HepG2 (cell line): ENCODE results near the gene RFC2. TPM values are rescaled to one million over a fixed set of nuclear protein-coding genes. Genes with fewer than 3 reads are reported as not detected.
"Not testable (repeated sequence)": the region's sequence is repeated elsewhere in the genome, so short reads cannot be mapped to it uniquely, and the experiment has no call there.

ENCODE experiments used
- ATAC-seq: fragments of 200-7000 bp; cut with Tn5 transposase; 3 replicates; pipeline ENCODE4 v1.9.1; 2020; ENCODE audit warnings: mild to moderate bottlenecking, moderate library complexity
- BruUV-seq: library from RNA; stranded (reverse); fragments of 400-500 nt; replicated peaks from 2 replicates; lab custom pipeline; 2021; lab: Mats Ljungman, UMichigan
- CTCF ChIA-PET: fragments of 300-600 bp; formaldehyde crosslinking; extraction: SDS; loops from one replicate; lab custom pipeline; 2021; ENCODE audit warnings: low total read pairs, inconsistent platforms, low intra/inter-chr PET ratio; lab: Yijun Ruan, JAX
- POLR2A ChIA-PET: fragments of 350-600 bp; sonication (Branson Sonifier 250); formaldehyde crosslinking; loops from one replicate; lab custom pipeline; 2020; ENCODE audit warnings: antibody characterized with exemption, inconsistent platforms; lab: Yijun Ruan, JAX
- DNase-seq: peaks from one replicate; pipeline ENCODE4 v3.0.0-alpha.2; 2015; ENCODE audit warnings: low spot score
- FAIRE-seq: peaks from 3 replicates; lab custom pipeline; 2011; peaks lifted over from hg19 to GRCh38; lab: Jason Lieb, UNC
- H2AFZ ChIP-seq: one replicate; pipeline ENCODE4 v1.6.1; 2011; ENCODE audit warnings: low read length, inconsistent platforms
- H3K27ac ChIP-seq: fragments of 300-600 bp; 3 replicates; pipeline ENCODE4 v1.8.0; 2011; ENCODE audit warnings: mixed run types, mild to moderate bottlenecking, mixed read lengths, low read length, inconsistent platforms; ENCODE audit not compliant: insufficient read depth; ENCODE audit errors: extremely low read length
- H3K27me3 ChIP-seq, 2 experiments: fragments of 200-600 bp in 1 of 2; 2 replicates in 1 of 2; 3 replicates in 1 of 2; pipeline versions ENCODE4 v1.6.0 to v1.8.0; 2011; ENCODE audit warnings: low read length in 2 of 2, mild to moderate bottlenecking in 2 of 2, moderate library complexity in 2 of 2, inconsistent platforms in 1 of 2; ENCODE audit not compliant: insufficient read depth in 2 of 2, control insufficient read depth in 1 of 2
- H3K36me3 ChIP-seq, 2 experiments: fragments of 200-600 bp in 1 of 2; replicated peaks in 1 of 2; 2 replicates in 1 of 2; 3 replicates in 1 of 2; pipeline versions ENCODE4 v1.5.1 to v1.8.0; 2011; ENCODE audit warnings: low read length in 2 of 2, inconsistent platforms in 1 of 2; ENCODE audit not compliant: insufficient read depth in 2 of 2, control insufficient read depth in 1 of 2
- H3K4me1 ChIP-seq: 2 replicates; pipeline ENCODE4 v1.5.1; 2012; ENCODE audit warnings: low read length, inconsistent platforms; ENCODE audit not compliant: insufficient read depth
- H3K4me2 ChIP-seq: 2 replicates; pipeline ENCODE4 v1.6.0; 2011; ENCODE audit warnings: low read depth, low read length, inconsistent platforms
- H3K4me3 ChIP-seq, 3 experiments: fragments of 200-600 bp in 1 of 3; sonication (generic), shearing (Covaris generic) in 1 of 3; replicated peaks in 1 of 3; 2 replicates each; pipeline ENCODE4 v1.5.1; 2011 to 2016; ENCODE audit warnings: low read length in 3 of 3, inconsistent platforms in 2 of 3, low read depth in 2 of 3, mild to moderate bottlenecking in 2 of 3, control low read depth in 1 of 3, mixed read lengths in 1 of 3; ENCODE audit not compliant: insufficient read depth in 1 of 3
- H3K79me2 ChIP-seq: one replicate; pipeline ENCODE4 v1.6.1; 2011; ENCODE audit warnings: low read length, inconsistent platforms; ENCODE audit not compliant: insufficient read depth
- H3K9ac ChIP-seq: 2 replicates; pipeline ENCODE4 v1.6.0; 2011; ENCODE audit warnings: mild to moderate bottlenecking, low read depth, low read length, inconsistent platforms; ENCODE audit not compliant: insufficient read depth
- H3K9me3 ChIP-seq: 2 replicates; pipeline ENCODE4 v1.5.1; 2012; ENCODE audit warnings: mild to moderate bottlenecking, low read length
- H4K20me1 ChIP-seq: 2 replicates; pipeline ENCODE4 v1.6.0; 2011; ENCODE audit warnings: inconsistent platforms, mild to moderate bottlenecking, low read length, moderate library complexity; ENCODE audit not compliant: insufficient read depth
- MTA1 ChIP-seq: sonication (generic); formaldehyde crosslinking; IDR thresholded peaks from 2 replicates; pipeline ENCODE4 v1.4.0; 2020; ENCODE audit warnings: missing genetic modification reagents, mild to moderate bottlenecking, borderline replicate concordance
- NONO ChIP-seq, 2 experiments: fragments of 450-650 bp in 1 of 2; sonication (generic) in 1 of 2; formaldehyde crosslinking in 1 of 2; IDR thresholded peaks in 1 of 2; conservative IDR thresholded peaks in 1 of 2; 2 replicates each; pipeline versions ENCODE4 v1.6.1 to v1.8.0; 2017 to 2022; ENCODE audit warnings: mild to moderate bottlenecking in 1 of 2, missing genetic modification reagents in 1 of 2, moderate library complexity in 1 of 2
- NR2F1 ChIP-seq, 2 experiments: fragments of 450-650 bp in 1 of 2; formaldehyde crosslinking in 1 of 2; IDR thresholded peaks; 2 replicates each; pipeline versions ENCODE4 v1.5.0 to v1.6.1; 2016 to 2020; ENCODE audit warnings: mild to moderate bottlenecking in 1 of 2, missing compliant biosample characterization in 1 of 2, missing genetic modification reagents in 1 of 2, moderate library complexity in 1 of 2
- NR2F2 ChIP-seq: IDR thresholded peaks from 2 replicates; pipeline ENCODE4 v1.6.1; 2012; ENCODE audit warnings: low read depth, inconsistent platforms, borderline replicate concordance
- NR2F6 ChIP-seq, 2 experiments: IDR thresholded peaks; 2 replicates each; pipeline ENCODE4 v1.6.1; 2016; ENCODE audit warnings: antibody characterized with exemption in 1 of 2, mild to moderate bottlenecking in 1 of 2
- ONECUT2 ChIP-seq: sonication (generic); formaldehyde crosslinking; IDR thresholded peaks from 2 replicates; pipeline ENCODE4 v1.4.0; 2020; ENCODE audit warnings: missing genetic modification reagents
- PHF21A ChIP-seq: sonication (generic); formaldehyde crosslinking; IDR thresholded peaks from 2 replicates; pipeline ENCODE4 v1.5.0; 2020; ENCODE audit warnings: mild to moderate bottlenecking, missing genetic modification reagents
- PITX1 ChIP-seq: sonication (generic); formaldehyde crosslinking; IDR thresholded peaks from 2 replicates; pipeline ENCODE4 v1.5.1; 2020; ENCODE audit warnings: mild to moderate bottlenecking, missing genetic modification reagents
- RARA ChIP-seq: IDR thresholded peaks from 2 replicates; pipeline ENCODE4 v1.6.1; 2016; ENCODE audit warnings: missing genetic modification reagents, missing compliant biosample characterization
- RXRA ChIP-seq: sonication (generic); formaldehyde crosslinking; IDR thresholded peaks from 2 replicates; pipeline ENCODE4 v1.5.1; 2020; ENCODE audit warnings: missing genetic modification reagents
- SKI ChIP-seq: fragments of 450-650 bp; IDR thresholded peaks from one replicate; pipeline ENCODE4 v1.6.1; 2018; ENCODE audit warnings: mild to moderate bottlenecking; ENCODE audit not compliant: partially characterized antibody
- TEAD3 ChIP-seq: optimal IDR thresholded peaks from 2 replicates; pipeline ENCODE3; 2016; ENCODE audit warnings: borderline replicate concordance
- ZBTB38 ChIP-seq: sonication (generic); formaldehyde crosslinking; IDR thresholded peaks from 2 replicates; pipeline ENCODE4 v1.5.1; 2020; ENCODE audit warnings: mild to moderate bottlenecking, missing genetic modification reagents
- ZMYM3 ChIP-seq: sonication (generic); formaldehyde crosslinking; IDR thresholded peaks from 2 replicates; pipeline ENCODE4 v1.5.1; 2020; ENCODE audit warnings: mild to moderate bottlenecking, missing genetic modification reagents
- ZNF556 ChIP-seq: sonication (generic); formaldehyde crosslinking; IDR thresholded peaks from 2 replicates; pipeline ENCODE4 v1.4.0; 2020; ENCODE audit warnings: mild to moderate bottlenecking, missing genetic modification reagents, borderline replicate concordance
- WGBS: methylation state at CpG from one replicate; pipeline ENCODE4 v1.1.6; 2017; ENCODE audit warnings: low lambda C conversion rate; 5-methylcytosine and 5-hydroxymethylcytosine counted together
- in situ Hi-C: cut with HindIII; loops from 2 replicates; pipeline ENCODE4 v1.10.0; 2017; ENCODE audit warnings: low pct_unique_long_range_greater_than_20kb; ENCODE audit not compliant: extremely low pct_ligation_motif_present
- intact Hi-C: fragments of 100-400 bp; cut with micrococcal nuclease; formaldehyde crosslinking; loops from one replicate; pipeline ENCODE4 v1.10.0; 2022; ENCODE audit not compliant: unreplicated experiment
- polyA plus RNA-seq, 8 experiments: library from polyadenylated mRNA; depleted of rRNA in 3 of 8; stranded (reverse) in 7 of 8; unstranded in 1 of 8; fragments of >200 nt; fragmentation: Illumina TruSeq in 4 of 8; extraction: Trizol in 4 of 8; gene quantifications; 2 replicates each; pipeline versions ENCODE4 v1.2.1 to v1.2.3, GENCODE V29; 2011 to 2016; ENCODE audit warnings: low read depth in 4 of 8, missing spikeins in 1 of 8, mixed read lengths in 1 of 8; ENCODE audit not compliant: insufficient read depth in 1 of 8
- total RNA-seq, 5 experiments: library from RNA; depleted of rRNA; stranded (reverse); fragments of >200 nt; fragmentation: Illumina TruSeq; extraction: Trizol; gene quantifications; 2 replicates each; pipeline ENCODE4 v1.2.3, GENCODE V29; 2016; ENCODE audit warnings: low read depth in 1 of 5
- TF ChIP-seq, protein P1 (sequence below): sonication (generic); formaldehyde crosslinking; IDR thresholded peaks from 2 replicates; pipeline ENCODE4 v1.4.0; 2020; ENCODE audit warnings: missing genetic modification reagents, mild to moderate bottlenecking, borderline replicate concordance
- TF ChIP-seq, protein P2 (sequence below): sonication (generic); formaldehyde crosslinking; IDR thresholded peaks from 2 replicates; pipeline ENCODE4 v1.5.1; 2020; ENCODE audit warnings: mild to moderate bottlenecking, missing genetic modification reagents, moderate library complexity

The RFC2 gene
- total and polyA plus RNA-seq, 2 of the 13 experiments (the other 11 are each of a cell fraction or from before 2014, with no cell fraction given) = 14.6 to 43.5 TPM

DNA sequence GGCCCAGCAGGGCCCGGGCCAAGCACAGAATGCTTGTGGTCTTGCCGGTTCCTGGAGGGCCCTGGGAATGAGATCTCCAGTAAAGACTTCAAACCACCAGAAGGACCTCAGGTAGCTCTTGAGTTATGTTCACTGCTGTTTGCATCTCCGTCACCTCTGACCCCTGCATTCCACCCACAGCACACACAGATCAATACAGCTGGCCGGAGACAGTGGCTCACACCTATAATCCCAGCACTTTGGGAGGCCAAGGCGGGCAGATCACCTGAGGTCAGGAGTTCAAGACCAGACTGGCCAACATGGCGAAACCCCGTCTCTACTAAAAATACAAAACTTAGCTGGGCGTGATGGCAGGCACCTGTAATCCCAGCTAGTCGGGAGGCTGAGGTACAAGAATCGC, 5.1 kb downstream of the RFC2 start:
- H4K20me1 ChIP-seq; intact Hi-C loops; DNase-seq; CTCF ChIA-PET; H2AFZ ChIP-seq; in situ Hi-C loops; H3K27ac ChIP-seq; H3K4me3 ChIP-seq; H3K9ac ChIP-seq; H3K27me3 ChIP-seq; H3K9me3 ChIP-seq; H3K4me2 ChIP-seq; FAIRE-seq; TF ChIP-seq NONO (IDR thresholded peaks at IDR 0.05): not testable (repeated sequence)
- TSS peak; percentile 35 for BruUV-seq
- POLR2A ChIA-PET = interaction anchor here (0.8 kb wide), 1 partner anchor 28 kb away, joined by 4 read pairs; no protein-coding TSS in a partner anchor
- peak; percentile 71 for ATAC-seq
- 71% methylated on average over 7 of the region's 10 CpGs for WGBS
- peaks cover 33% of the 10 kb centered on the region for H3K4me1 ChIP-seq
- peaks cover 12% of the 10 kb centered on the region for H3K79me2 ChIP-seq
- H3K36me3 ChIP-seq = peaks cover 3 to 44% of the 10 kb centered on the region in 2 experiments; a peak in 3 of 5 replicates
- TF ChIP-seq MTA1 (CRISPR knock-in tag) = 0 out of 2 replicates have a peak, but pooled peaks have one; percentile 36
- TF ChIP-seq PITX1 (CRISPR knock-in tag) = peak; percentile 45; the same call in 1 of the 2 replicates
- TF ChIP-seq NR2F2 = peak; percentile 69
- TF ChIP-seq RARA (CRISPR knock-in tag) = peak; percentile 88
- TF ChIP-seq ZNF556 (CRISPR knock-in tag) = 0 out of 2 replicates have a peak, but pooled peaks have one; percentile 29
- peak; percentile 34; the same call in 1 of the 2 replicates for TF ChIP-seq PHF21A (CRISPR knock-in tag)
- TF ChIP-seq NR2F6 (IDR thresholded peaks at IDR 0.05) = peak; percentile 90
- peak; percentile 84 for TF ChIP-seq NR2F6 (CRISPR knock-in tag; IDR thresholded peaks at IDR 0.05)
- peak; percentile 42 for TF ChIP-seq SKI
- TF ChIP-seq, protein P1, sequence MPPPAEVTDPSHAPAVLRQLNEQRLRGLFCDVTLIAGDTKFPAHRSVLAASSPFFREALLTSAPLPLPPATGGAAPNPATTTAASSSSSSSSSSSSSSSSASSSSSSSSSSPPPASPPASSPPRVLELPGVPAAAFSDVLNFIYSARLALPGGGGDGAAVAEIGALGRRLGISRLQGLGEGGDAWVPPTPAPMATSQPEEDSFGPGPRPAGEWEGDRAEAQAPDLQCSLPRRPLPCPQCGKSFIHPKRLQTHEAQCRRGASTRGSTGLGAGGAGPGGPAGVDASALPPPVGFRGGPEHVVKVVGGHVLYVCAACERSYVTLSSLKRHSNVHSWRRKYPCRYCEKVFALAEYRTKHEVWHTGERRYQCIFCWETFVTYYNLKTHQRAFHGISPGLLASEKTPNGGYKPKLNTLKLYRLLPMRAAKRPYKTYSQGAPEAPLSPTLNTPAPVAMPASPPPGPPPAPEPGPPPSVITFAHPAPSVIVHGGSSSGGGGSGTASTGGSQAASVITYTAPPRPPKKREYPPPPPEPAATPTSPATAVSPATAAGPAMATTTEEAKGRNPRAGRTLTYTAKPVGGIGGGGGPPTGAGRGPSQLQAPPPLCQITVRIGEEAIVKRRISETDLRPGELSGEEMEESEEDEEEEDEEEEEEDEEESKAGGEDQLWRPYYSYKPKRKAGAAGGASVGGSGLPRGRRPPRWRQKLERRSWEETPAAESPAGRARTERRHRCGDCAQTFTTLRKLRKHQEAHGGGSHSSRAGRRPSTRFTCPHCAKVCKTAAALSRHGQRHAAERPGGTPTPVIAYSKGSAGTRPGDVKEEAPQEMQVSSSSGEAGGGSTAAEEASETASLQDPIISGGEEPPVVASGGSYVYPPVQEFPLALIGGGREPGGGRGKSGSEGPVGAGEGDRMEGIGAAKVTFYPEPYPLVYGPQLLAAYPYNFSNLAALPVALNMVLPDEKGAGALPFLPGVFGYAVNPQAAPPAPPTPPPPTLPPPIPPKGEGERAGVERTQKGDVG (CRISPR knock-in tag) = 0 out of 2 replicates have a peak, but pooled peaks have one; percentile 33
- TF ChIP-seq ZMYM3 (CRISPR knock-in tag) = 0 out of 2 replicates have a peak, but pooled peaks have one; percentile 27
- 0 out of 2 replicates have a peak, but pooled peaks have one; percentile 29 for TF ChIP-seq NONO (CRISPR knock-in tag; conservative IDR thresholded peaks at IDR 0.05)
- TF ChIP-seq NR2F1 (CRISPR knock-in tag; IDR thresholded peaks at IDR 0.05) = peak; percentile 56 to 85; a peak in 3 of 4 replicates
- TF ChIP-seq TEAD3 (CRISPR knock-in tag) = peak; percentile 60
- TF ChIP-seq, protein P2, sequence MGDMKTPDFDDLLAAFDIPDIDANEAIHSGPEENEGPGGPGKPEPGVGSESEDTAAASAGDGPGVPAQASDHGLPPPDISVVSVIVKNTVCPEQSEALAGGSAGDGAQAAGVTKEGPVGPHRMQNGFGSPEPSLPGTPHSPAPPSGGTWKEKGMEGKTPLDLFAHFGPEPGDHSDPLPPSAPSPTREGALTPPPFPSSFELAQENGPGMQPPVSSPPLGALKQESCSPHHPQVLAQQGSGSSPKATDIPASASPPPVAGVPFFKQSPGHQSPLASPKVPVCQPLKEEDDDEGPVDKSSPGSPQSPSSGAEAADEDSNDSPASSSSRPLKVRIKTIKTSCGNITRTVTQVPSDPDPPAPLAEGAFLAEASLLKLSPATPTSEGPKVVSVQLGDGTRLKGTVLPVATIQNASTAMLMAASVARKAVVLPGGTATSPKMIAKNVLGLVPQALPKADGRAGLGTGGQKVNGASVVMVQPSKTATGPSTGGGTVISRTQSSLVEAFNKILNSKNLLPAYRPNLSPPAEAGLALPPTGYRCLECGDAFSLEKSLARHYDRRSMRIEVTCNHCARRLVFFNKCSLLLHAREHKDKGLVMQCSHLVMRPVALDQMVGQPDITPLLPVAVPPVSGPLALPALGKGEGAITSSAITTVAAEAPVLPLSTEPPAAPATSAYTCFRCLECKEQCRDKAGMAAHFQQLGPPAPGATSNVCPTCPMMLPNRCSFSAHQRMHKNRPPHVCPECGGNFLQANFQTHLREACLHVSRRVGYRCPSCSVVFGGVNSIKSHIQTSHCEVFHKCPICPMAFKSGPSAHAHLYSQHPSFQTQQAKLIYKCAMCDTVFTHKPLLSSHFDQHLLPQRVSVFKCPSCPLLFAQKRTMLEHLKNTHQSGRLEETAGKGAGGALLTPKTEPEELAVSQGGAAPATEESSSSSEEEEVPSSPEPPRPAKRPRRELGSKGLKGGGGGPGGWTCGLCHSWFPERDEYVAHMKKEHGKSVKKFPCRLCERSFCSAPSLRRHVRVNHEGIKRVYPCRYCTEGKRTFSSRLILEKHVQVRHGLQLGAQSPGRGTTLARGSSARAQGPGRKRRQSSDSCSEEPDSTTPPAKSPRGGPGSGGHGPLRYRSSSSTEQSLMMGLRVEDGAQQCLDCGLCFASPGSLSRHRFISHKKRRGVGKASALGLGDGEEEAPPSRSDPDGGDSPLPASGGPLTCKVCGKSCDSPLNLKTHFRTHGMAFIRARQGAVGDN (CRISPR knock-in tag) = peak; percentile 46
- peak; percentile 87 for TF ChIP-seq ONECUT2 (CRISPR knock-in tag)
- TF ChIP-seq RXRA (CRISPR knock-in tag) = peak; percentile 81
- 0 out of 2 replicates have a peak, but pooled peaks have one; percentile 36 for TF ChIP-seq ZBTB38 (CRISPR knock-in tag)
